IMR-90 (cell line): ENCODE data around the gene MYL2. TPM values are rescaled to one million over a fixed set of nuclear protein-coding genes. Genes with fewer than 3 reads are reported as not detected.

ENCODE experiments used
- ATAC-seq: fragments of 200-7000 bp; cut with Tn5 transposase; 2 replicates; pipeline ENCODE4 v1.9.1; 2020; ENCODE audit warnings: low read depth, mild to moderate bottlenecking, moderate library complexity
- BruUV-seq: library from RNA; stranded (reverse); fragments of 400-500 nt; replicated peaks from 2 replicates; lab custom pipeline; 2021; lab: Mats Ljungman, UMichigan
- CTCF ChIA-PET: fragments of 300-600 bp; formaldehyde crosslinking; extraction: SDS; loops from one replicate; lab custom pipeline; 2021; ENCODE audit warnings: antibody characterized with exemption; lab: Yijun Ruan, JAX
- POLR2A ChIA-PET: fragments of 300-600 bp; sonication (Branson Sonifier 250); formaldehyde crosslinking; loops from one replicate; lab custom pipeline; 2022; ENCODE audit warnings: antibody characterized with exemption; ENCODE audit not compliant: unreplicated experiment; lab: Charles Lee
- DNase-seq: peaks from one replicate; pipeline ENCODE4 v3.0.0; 2013
- H2AFZ ChIP-seq: replicated peaks from 2 replicates; pipeline ENCODE3; 2013; ENCODE audit warnings: low read length, mild to moderate bottlenecking; ENCODE audit not compliant: poor library complexity
- H2AK5ac ChIP-seq: 2 replicates; pipeline ENCODE4 v1.6.1; 2013; ENCODE audit warnings: low read depth, low read length, inconsistent platforms
- H2AK9ac ChIP-seq: replicated peaks from 2 replicates; pipeline ENCODE3; 2013; ENCODE audit warnings: mild to moderate bottlenecking, low read depth, low read length, moderate library complexity; ENCODE audit not compliant: poor library complexity
- H2BK120ac ChIP-seq: 2 replicates; pipeline ENCODE4 v1.6.1; 2013; ENCODE audit warnings: low read depth, low read length, inconsistent platforms
- H2BK15ac ChIP-seq: 3 replicates; pipeline ENCODE4 v1.6.1; 2013; ENCODE audit warnings: low read depth, low read length, inconsistent platforms
- H2BK20ac ChIP-seq: 2 replicates; pipeline ENCODE4 v1.6.1; 2013; ENCODE audit warnings: low read depth, mild to moderate bottlenecking, inconsistent platforms, low read length, moderate library complexity
- H2BK5ac ChIP-seq: 2 replicates; pipeline ENCODE4 v1.6.1; 2013; ENCODE audit warnings: mild to moderate bottlenecking, low read depth, low read length, inconsistent platforms; ENCODE audit not compliant: poor library complexity, severe bottlenecking
- H3K14ac ChIP-seq: replicated peaks from 2 replicates; pipeline ENCODE4 v1.6.1; 2013; ENCODE audit warnings: low read depth, low read length, inconsistent platforms
- H3K18ac ChIP-seq: 2 replicates; pipeline ENCODE4 v1.6.1; 2013; ENCODE audit warnings: low read depth, low read length, control low read depth
- H3K23ac ChIP-seq: 2 replicates; pipeline ENCODE4 v1.6.1; 2013; ENCODE audit warnings: low read depth, low read length, inconsistent platforms
- H3K27ac ChIP-seq: 2 replicates; pipeline ENCODE4 v1.5.1; 2013; ENCODE audit warnings: mild to moderate bottlenecking, control low read depth, low read length; ENCODE audit not compliant: insufficient read depth
- H3K27me3 ChIP-seq: 2 replicates; pipeline ENCODE4 v1.6.1; 2013; ENCODE audit warnings: low read length; ENCODE audit not compliant: control insufficient read depth, insufficient read depth
- H3K36me3 ChIP-seq: 2 replicates; pipeline ENCODE4 v1.6.1; 2013; ENCODE audit warnings: low read length, mixed read lengths; ENCODE audit not compliant: control insufficient read depth, insufficient read depth
- H3K4ac ChIP-seq: 2 replicates; pipeline ENCODE4 v1.6.1; 2013; ENCODE audit warnings: low read depth, low read length, inconsistent platforms
- H3K4me1 ChIP-seq: 2 replicates; pipeline ENCODE4 v1.6.1; 2013; ENCODE audit warnings: low read length, mixed read lengths; ENCODE audit not compliant: control insufficient read depth, insufficient read depth
- H3K4me2 ChIP-seq: 2 replicates; pipeline ENCODE4 v1.6.1; 2013; ENCODE audit warnings: low read depth, mild to moderate bottlenecking, control low read depth, low read length, moderate library complexity
- H3K4me3 ChIP-seq: 2 replicates; pipeline ENCODE4 v1.5.1; 2013; ENCODE audit warnings: low read depth, mild to moderate bottlenecking, control low read depth, low read length, moderate library complexity; ENCODE audit not compliant: insufficient read depth
- H3K56ac ChIP-seq: 2 replicates; pipeline ENCODE4 v1.6.1; 2013; ENCODE audit warnings: low read length, inconsistent platforms; ENCODE audit not compliant: insufficient read depth; ENCODE audit errors: extremely low read depth
- H3K79me1 ChIP-seq, 2 experiments: 2 replicates each; pipeline ENCODE4 v1.6.1; 2013; ENCODE audit warnings: low read length in 2 of 2, inconsistent platforms in 1 of 2, low read depth in 1 of 2
- H3K9ac ChIP-seq: 2 replicates; pipeline ENCODE4 v1.6.1; 2013; ENCODE audit warnings: low read depth, low read length, control low read depth
- H3K9me1 ChIP-seq: 2 replicates; pipeline ENCODE4 v1.6.1; 2013; ENCODE audit warnings: low read length, inconsistent platforms; ENCODE audit not compliant: insufficient read depth
- H3K9me3 ChIP-seq: 2 replicates; pipeline ENCODE4 v1.6.1; 2013; ENCODE audit warnings: low read length; ENCODE audit not compliant: control insufficient read depth, insufficient read depth
- H4K20me1 ChIP-seq: 2 replicates; pipeline ENCODE4 v1.6.1; 2013; ENCODE audit warnings: low read length, inconsistent platforms; ENCODE audit not compliant: insufficient read depth
- H4K5ac ChIP-seq: 2 replicates; pipeline ENCODE4 v1.6.1; 2013; ENCODE audit warnings: mild to moderate bottlenecking, low read depth, low read length, control low read depth
- H4K8ac ChIP-seq, 2 experiments: 2 replicates each; pipeline ENCODE4 v1.6.1; 2013; ENCODE audit warnings: low read depth in 2 of 2, low read length in 2 of 2, control low read depth in 1 of 2, inconsistent platforms in 1 of 2
- H4K91ac ChIP-seq: 2 replicates; pipeline ENCODE4 v1.6.1; 2013; ENCODE audit warnings: low read depth, low read length, inconsistent platforms; ENCODE audit not compliant: insufficient read depth
- BHLHE40 ChIP-seq: fragments of 150-350 bp; IDR thresholded peaks from 2 replicates; pipeline ENCODE4 v1.6.1; 2016; ENCODE audit warnings: mild to moderate bottlenecking, low read depth, low read length
- CEBPB ChIP-seq: IDR thresholded peaks from 2 replicates; pipeline ENCODE4 v1.6.1; 2012; ENCODE audit warnings: low read depth, low read length, improper control_type of control experiment
- CHD1 ChIP-seq: IDR thresholded peaks from 2 replicates; pipeline ENCODE4 v1.6.1; 2012; ENCODE audit warnings: low read depth, low read length, improper control_type of control experiment
- CTCF ChIP-seq: conservative IDR thresholded peaks from 2 replicates; pipeline ENCODE4 v1.5.1; 2012; ENCODE audit warnings: mild to moderate bottlenecking, low read depth, low read length, improper control_type of control experiment
- ELK1 ChIP-seq: fragments of 150-350 bp; IDR thresholded peaks from 2 replicates; pipeline ENCODE4 v1.6.1; 2016; ENCODE audit warnings: low read depth, mild to moderate bottlenecking, low read length, moderate library complexity, borderline replicate concordance
- FOS ChIP-seq: fragments of 150-350 bp; IDR thresholded peaks from 2 replicates; pipeline ENCODE4 v1.6.1; 2016; ENCODE audit warnings: low read depth, low read length
- MAFK ChIP-seq: IDR thresholded peaks from 2 replicates; pipeline ENCODE4 v1.6.1; 2012; ENCODE audit warnings: low read depth, low read length, improper control_type of control experiment
- MAZ ChIP-seq: IDR thresholded peaks from 2 replicates; pipeline ENCODE4 v1.6.1; 2012; ENCODE audit warnings: low read depth, mild to moderate bottlenecking, low read length, improper control_type of control experiment, moderate library complexity, borderline replicate concordance
- MXI1 ChIP-seq: IDR thresholded peaks from 2 replicates; pipeline ENCODE4 v1.6.1; 2012; ENCODE audit warnings: low read depth, mild to moderate bottlenecking, low read length, moderate library complexity, borderline replicate concordance
- NFE2L2 ChIP-seq: fragments of 150-350 bp; IDR thresholded peaks from 2 replicates; pipeline ENCODE4 v1.6.1; 2016; ENCODE audit warnings: low read depth, mild to moderate bottlenecking, low read length
- POLR2A ChIP-seq: IDR thresholded peaks from 2 replicates; pipeline ENCODE4 v1.6.1; 2012; ENCODE audit warnings: mild to moderate bottlenecking, low read depth, low read length
- RAD21 ChIP-seq: IDR thresholded peaks from 2 replicates; pipeline ENCODE4 v1.6.1; 2012; ENCODE audit warnings: low read length, improper control_type of control experiment
- RCOR1 ChIP-seq: IDR thresholded peaks from 2 replicates; pipeline ENCODE4 v1.6.1; 2012; ENCODE audit warnings: mild to moderate bottlenecking, low read length, improper control_type of control experiment; ENCODE audit not compliant: insufficient replicate concordance
- RFX5 ChIP-seq: IDR thresholded peaks from 2 replicates; pipeline ENCODE4 v1.8.0; 2012; ENCODE audit warnings: low read depth, mild to moderate bottlenecking, low read length, moderate library complexity
- SMC3 ChIP-seq: fragments of 150-350 bp; IDR thresholded peaks from 2 replicates; pipeline ENCODE4 v1.6.1; 2016; ENCODE audit warnings: low read depth, mild to moderate bottlenecking, antibody characterized with exemption, low read length, moderate library complexity
- USF2 ChIP-seq: fragments of 150-350 bp; IDR thresholded peaks from 2 replicates; pipeline ENCODE4 v1.6.1; 2017; ENCODE audit warnings: mild to moderate bottlenecking, antibody characterized with exemption, low read length, low read depth
- WGBS, 2 experiments: methylation state at CpG; one replicate each; pipeline versions ENCODE4 v1.1.5 to v1.1.7; 2013; ENCODE audit warnings: missing lambda C conversion rate in 2 of 2; ENCODE audit not compliant: insufficient read length in 1 of 2; ENCODE audit errors: extremely low coverage in 2 of 2; 5-methylcytosine and 5-hydroxymethylcytosine counted together
- dilution Hi-C: fragments of 300-500 bp; cut with HindIII; formaldehyde crosslinking; loops from one replicate; pipeline ENCODE4 v1.14.3; 2018; ENCODE audit warnings: low sequenced_read_pairs; ENCODE audit not compliant: unreplicated experiment
- in situ Hi-C: fragments of 300-500 bp; cut with MboI; formaldehyde crosslinking; loops from 3 replicates; pipeline ENCODE4 v1.14.3; 2019; ENCODE audit warnings: low sequenced_read_pairs, inconsistent platforms, mixed read lengths
- intact Hi-C: fragments of 100-400 bp; cut with micrococcal nuclease; formaldehyde crosslinking; loops from 2 replicates; pipeline ENCODE4 v1.10.0; 2022
- polyA plus RNA-seq, 3 experiments: library from polyadenylated mRNA; depleted of rRNA; stranded (reverse); fragments of >200 nt; gene quantifications; 2 replicates each; pipeline ENCODE4 v1.2.3, GENCODE V29; 2012; ENCODE audit warnings: low replicate concordance in 1 of 3
- total RNA-seq: library from RNA; depleted of rRNA; stranded (reverse); fragments of >200 nt; gene quantifications from 2 replicates; pipeline ENCODE4 v1.2.3, GENCODE V29; 2012

MYL2 gene
- total and polyA plus RNA-seq, 2 of the 4 experiments (the other 2 are of a cell fraction) = not detected

- Histone ChIP-seq H2AK5ac (no peak overlapping the region), H4K20me1 (no peaks in the 10 kb centered on the region), H3K4ac (no peak overlapping the region), H3K27me3 (peaks cover 1% of the 10 kb centered on the region; the same call in 1 of the 2 replicates), H2BK120ac (no peak overlapping the region), H2BK5ac (no peak overlapping the region), H4K8ac (no peak overlapping the region), H2AK9ac (no peak overlapping the region), H3K56ac (no peak overlapping the region), H3K9ac (no peak overlapping the region), H2BK15ac (no peak overlapping the region), H3K27ac (no peak overlapping the region), H3K9me1 (0 out of 2 replicates have a peak, but pooled peaks cover 2% of the 10 kb centered on the region), H2AFZ (no peak overlapping the region), H3K23ac (no peak overlapping the region), H4K5ac (no peak overlapping the region), H4K91ac (no peak overlapping the region), H3K4me2 (no peak overlapping the region), H3K18ac (no peak overlapping the region), H2BK20ac (no peak overlapping the region), H3K4me3 (no peak overlapping the region), H3K4me1 (no peaks in the 10 kb centered on the region), H3K79me1 (no peaks in the 10 kb centered on the region), H3K9me3 (no peaks in the 10 kb centered on the region), H3K36me3 (no peaks in the 10 kb centered on the region), H3K14ac (no peak overlapping the region)
- in situ Hi-C loops = no loop called here
- no TSS peak for BruUV-seq
- DNase-seq (no peak), ATAC-seq (no peak)
- 0% methylated on average over 1 of the region's 6 CpGs; no CpG with 5 or more reads in 1 of the 2 experiments for WGBS, 2 experiments
- ChIA-PET POLR2A (no interaction called here), CTCF (no interaction called here)
- TF ChIP-seq NFE2L2 (no peak), ELK1 (no peak), BHLHE40 (no peak), MXI1 (no peak), POLR2A (no peak), SMC3 (no peak), CEBPB (no peak), RCOR1 (no peak), USF2 (no peak), MAZ (no peak), CTCF (no peak), FOS (no peak), MAFK (no peak), RFX5 (no peak), RAD21 (no peak), CHD1 (no peak)
- dilution Hi-C loops = no loop called here
- intact Hi-C loops = no loop called here
Measured at GRCh38 chr12:110927546-110927945, 7.2 kb upstream of the MYL2 start.
